Stimulated activated effector memory CD8-positive, alpha-beta T cell treated with anti-CD3 and anti-CD28 coated beads, Interleukin-12 subunit alpha, Interleukin-12 subunit beta, amount 100 ng/mL, for 72 hours (primary cell): ENCODE data around the gene RGS6.

Experiments
- ATAC-seq: fragments of 150-1000 bp; cut with Tn5 transposase; 2 replicates; pipeline ENCODE4 v1.10.0; 2021
- DNase-seq, 2 donors: peaks; one replicate each; pipeline ENCODE4 v3.0.0; 2021 to 2022; ENCODE audit warnings: low spot score in 2 of 2
- H3K27ac Mint-ChIP-seq: one replicate; pipeline ENCODE4 v1.8.0; 2022; ENCODE audit warnings: mild to moderate bottlenecking, mixed read lengths
- H3K36me3 Mint-ChIP-seq: one replicate; pipeline ENCODE4 v1.8.0; 2022; ENCODE audit warnings: mild to moderate bottlenecking, mixed read lengths
- H3K4me1 Mint-ChIP-seq: one replicate; pipeline ENCODE4 v1.8.0; 2022; ENCODE audit warnings: mixed read lengths
- H3K4me3 Mint-ChIP-seq: one replicate; pipeline ENCODE4 v1.8.0; 2022; ENCODE audit warnings: mild to moderate bottlenecking, mixed read lengths
- H3K9me3 Mint-ChIP-seq: one replicate; pipeline ENCODE4 v1.8.0; 2022; ENCODE audit warnings: mixed read lengths

Gene RGS6

GRCh38 chr14:72589652-72590051 lies 657.4 kb downstream of the RGS6 start:
- Mint-ChIP-seq H3K9me3 (no peaks in the 10 kb centered on the region), H3K27ac (no peak overlapping the region), H3K36me3 (peaks cover 4% of the 10 kb centered on the region), H3K4me3 (no peak overlapping the region), H3K4me1 (peaks cover 40% of the 10 kb centered on the region)
- no peak for DNase-seq
- no peak for ATAC-seq

GRCh38 chr14:72590577-72590976 lies 658.3 kb downstream of the RGS6 start:
- ATAC-seq (peak; percentile 42), DNase-seq (no peak)
- peaks cover 4% of the 10 kb centered on the region for H3K36me3 Mint-ChIP-seq
- H3K4me3 Mint-ChIP-seq = peak overlapping the region; percentile 21
- peaks cover 49% of the 10 kb centered on the region for H3K4me1 Mint-ChIP-seq
- no peaks in the 10 kb centered on the region for H3K9me3 Mint-ChIP-seq
- H3K27ac Mint-ChIP-seq = peak overlapping the region; percentile 20

GRCh38 chr14:72591391-72591790 lies 659.2 kb downstream of the RGS6 start:
- Mint-ChIP-seq H3K9me3 (no peaks in the 10 kb centered on the region), H3K4me1 (peaks cover 57% of the 10 kb centered on the region), H3K4me3 (no peak overlapping the region), H3K27ac (no peak overlapping the region), H3K36me3 (peaks cover 4% of the 10 kb centered on the region)
- DNase-seq (no peak), ATAC-seq (no peak)

GRCh38 chr14:72594099-72594901 lies 662.1 kb downstream of the RGS6 start:
- Mint-ChIP-seq H3K36me3 (peaks cover 4% of the 10 kb centered on the region), H3K27ac (peak overlapping the region; percentile 20), H3K9me3 (no peaks in the 10 kb centered on the region), H3K4me1 (peaks cover 58% of the 10 kb centered on the region), H3K4me3 (peak overlapping the region; percentile 53)
- peak; percentile 99 for ATAC-seq
- DNase-seq = peak; percentile 25 to 69

GRCh38 chr14:72595152-72595862 lies 663.1 kb downstream of the RGS6 start:
- Mint-ChIP-seq H3K27ac (no peak overlapping the region), H3K4me3 (no peak overlapping the region), H3K9me3 (no peaks in the 10 kb centered on the region), H3K4me1 (peaks cover 53% of the 10 kb centered on the region), H3K36me3 (peaks cover 4% of the 10 kb centered on the region)
- DNase-seq (no peak), ATAC-seq (no peak)

- peaks cover 37% of the 10 kb centered on the region for H3K4me1 Mint-ChIP-seq
- ATAC-seq (no peak), DNase-seq (no peak)
- no peak overlapping the region for H3K27ac Mint-ChIP-seq
- no peaks in the 10 kb centered on the region for H3K9me3 Mint-ChIP-seq
- peaks cover 4% of the 10 kb centered on the region for H3K36me3 Mint-ChIP-seq
- H3K4me3 Mint-ChIP-seq = no peak overlapping the region
Observed at GRCh38 chr14:72597252-72598233, 665.3 kb downstream of the RGS6 start.

GRCh38 chr14:72598306-72598705 lies 666.1 kb downstream of the RGS6 start:
- H3K36me3 Mint-ChIP-seq = peaks cover 4% of the 10 kb centered on the region
- H3K9me3 Mint-ChIP-seq = no peaks in the 10 kb centered on the region
- peaks cover 31% of the 10 kb centered on the region for H3K4me1 Mint-ChIP-seq
- H3K27ac Mint-ChIP-seq = no peak overlapping the region
- no peak overlapping the region for H3K4me3 Mint-ChIP-seq
- DNase-seq (no peak), ATAC-seq (no peak)

- Mint-ChIP-seq H3K4me3 (no peak overlapping the region), H3K9me3 (no peaks in the 10 kb centered on the region), H3K4me1 (peaks cover 20% of the 10 kb centered on the region), H3K36me3 (no peaks in the 10 kb centered on the region), H3K27ac (no peak overlapping the region)
- ATAC-seq (no peak), DNase-seq (no peak)
Observed at GRCh38 chr14:72599579-72600470, 667.6 kb downstream of the RGS6 start.

- no peak overlapping the region for H3K4me3 Mint-ChIP-seq
- ATAC-seq (no peak), DNase-seq (no peak)
- H3K4me1 Mint-ChIP-seq = peaks cover 11% of the 10 kb centered on the region
- no peak overlapping the region for H3K27ac Mint-ChIP-seq
- no peaks in the 10 kb centered on the region for H3K9me3 Mint-ChIP-seq
- no peaks in the 10 kb centered on the region for H3K36me3 Mint-ChIP-seq
Observed at GRCh38 chr14:72600551-72601330, 668.5 kb downstream of the RGS6 start.

GRCh38 chr14:72603639-72604038 lies 671.4 kb downstream of the RGS6 start:
- ATAC-seq = no peak
- DNase-seq = no peak
- H3K36me3 Mint-ChIP-seq = no peaks in the 10 kb centered on the region
- H3K4me3 Mint-ChIP-seq = no peak overlapping the region
- H3K9me3 Mint-ChIP-seq = no peaks in the 10 kb centered on the region
- H3K27ac Mint-ChIP-seq = no peak overlapping the region
- H3K4me1 Mint-ChIP-seq = peaks cover 9% of the 10 kb centered on the region

- H3K27ac Mint-ChIP-seq = no peak overlapping the region
Observed at GRCh38 chr14:72604133-72604532, 671.9 kb downstream of the RGS6 start.

GRCh38 chr14:72605096-72605920 lies 673.1 kb downstream of the RGS6 start:
- H3K36me3 Mint-ChIP-seq = no peaks in the 10 kb centered on the region
- no peak overlapping the region for H3K4me3 Mint-ChIP-seq
- peaks cover 10% of the 10 kb centered on the region for H3K4me1 Mint-ChIP-seq
- no peaks in the 10 kb centered on the region for H3K9me3 Mint-ChIP-seq
- H3K27ac Mint-ChIP-seq = no peak overlapping the region
- DNase-seq = no peak
- no peak for ATAC-seq

More at GRCh38 chr14:72604133-72604532, 671.9 kb downstream of the RGS6 start:
- H3K4me1 Mint-ChIP-seq = peaks cover 12% of the 10 kb centered on the region
- no peaks in the 10 kb centered on the region for H3K36me3 Mint-ChIP-seq
- no peaks in the 10 kb centered on the region for H3K9me3 Mint-ChIP-seq
- no peak overlapping the region for H3K4me3 Mint-ChIP-seq
- DNase-seq (no peak), ATAC-seq (no peak)

- DNase-seq (no peak), ATAC-seq (no peak)
- no peaks in the 10 kb centered on the region for H3K9me3 Mint-ChIP-seq
- H3K4me1 Mint-ChIP-seq = peaks cover 8% of the 10 kb centered on the region
- no peak overlapping the region for H3K27ac Mint-ChIP-seq
- H3K36me3 Mint-ChIP-seq = no peaks in the 10 kb centered on the region
- H3K4me3 Mint-ChIP-seq = no peak overlapping the region
Observed at GRCh38 chr14:72605921-72606220, 673.6 kb downstream of the RGS6 start.
